Gastrocnemius medialis (tissue), 4 donors: ENCODE results near the gene OSM.

Experiments used
- POLR2A ChIP-seq, 2 donors: fragments of 450-650 bp; IDR thresholded peaks; one replicate each; pipeline ENCODE4 v1.6.1; 2017; ENCODE audit warnings: antibody characterized with exemption in 2 of 2, mild to moderate bottlenecking in 2 of 2, moderate library complexity in 2 of 2
- TF ChIP-seq, protein P1 (sequence below), 5 experiments: fragments of 450-650 bp in 3 of 5; fragments of 200-600 bp in 2 of 5; sonication (generic) in 2 of 5; IDR thresholded peaks in 4 of 5; conservative IDR thresholded peaks in 1 of 5; 1 replicate in 4 of 5; 2 replicates in 1 of 5; pipeline ENCODE4 v1.5.1; 2016 to 2019; ENCODE audit warnings: antibody characterized with exemption in 5 of 5, mild to moderate bottlenecking in 3 of 5, moderate library complexity in 3 of 5

DNA sequence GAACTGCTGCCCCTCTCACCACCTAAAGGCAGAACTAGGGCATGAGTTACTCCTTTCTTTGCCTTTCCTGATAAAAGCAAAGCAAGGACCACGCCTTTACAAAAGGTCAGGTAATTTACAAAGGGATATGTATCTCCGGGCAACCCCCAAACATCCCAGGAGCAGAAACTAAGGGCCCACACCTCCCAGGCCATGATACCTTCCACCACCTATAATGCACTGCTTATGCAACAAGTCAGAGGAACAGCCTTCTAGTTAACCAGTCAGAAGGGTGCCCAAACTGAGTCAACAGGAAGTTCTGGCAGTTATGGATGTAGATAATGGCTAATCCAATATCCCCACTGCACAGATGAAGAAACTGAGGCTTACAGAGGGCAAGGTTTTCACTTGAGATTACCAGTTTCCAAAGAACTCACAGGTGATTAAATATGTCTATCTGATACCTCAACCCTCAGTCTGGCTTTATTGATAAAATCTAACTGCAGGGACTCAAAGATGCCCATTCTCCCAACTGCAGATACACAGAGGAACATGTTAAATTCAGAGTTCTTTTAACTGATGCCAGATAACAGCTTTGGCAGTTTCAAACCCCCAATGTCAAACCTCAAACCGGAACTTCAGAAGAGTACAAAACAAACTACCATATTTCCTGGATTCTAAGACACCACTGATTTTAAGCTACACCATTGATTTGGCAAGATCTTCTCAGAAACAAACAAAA lies 39.4 kb upstream of the OSM start:
- no peak for TF ChIP-seq POLR2A (IDR thresholded peaks at IDR 0.05)
- TF ChIP-seq, protein P1, sequence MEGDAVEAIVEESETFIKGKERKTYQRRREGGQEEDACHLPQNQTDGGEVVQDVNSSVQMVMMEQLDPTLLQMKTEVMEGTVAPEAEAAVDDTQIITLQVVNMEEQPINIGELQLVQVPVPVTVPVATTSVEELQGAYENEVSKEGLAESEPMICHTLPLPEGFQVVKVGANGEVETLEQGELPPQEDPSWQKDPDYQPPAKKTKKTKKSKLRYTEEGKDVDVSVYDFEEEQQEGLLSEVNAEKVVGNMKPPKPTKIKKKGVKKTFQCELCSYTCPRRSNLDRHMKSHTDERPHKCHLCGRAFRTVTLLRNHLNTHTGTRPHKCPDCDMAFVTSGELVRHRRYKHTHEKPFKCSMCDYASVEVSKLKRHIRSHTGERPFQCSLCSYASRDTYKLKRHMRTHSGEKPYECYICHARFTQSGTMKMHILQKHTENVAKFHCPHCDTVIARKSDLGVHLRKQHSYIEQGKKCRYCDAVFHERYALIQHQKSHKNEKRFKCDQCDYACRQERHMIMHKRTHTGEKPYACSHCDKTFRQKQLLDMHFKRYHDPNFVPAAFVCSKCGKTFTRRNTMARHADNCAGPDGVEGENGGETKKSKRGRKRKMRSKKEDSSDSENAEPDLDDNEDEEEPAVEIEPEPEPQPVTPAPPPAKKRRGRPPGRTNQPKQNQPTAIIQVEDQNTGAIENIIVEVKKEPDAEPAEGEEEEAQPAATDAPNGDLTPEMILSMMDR (IDR thresholded peaks at IDR 0.05 in 4 of 5, conservative IDR thresholded peaks at IDR 0.05 in 1 of 5), result no peak
